Karpas-422 (cell line): Measurements from ENCODE around the gene ARAP2. TPM values are rescaled to one million over a fixed set of nuclear protein-coding genes. Genes with fewer than 3 reads are reported as not detected.
A peak's percentile ranks its signal among the peaks of the same experiment; 100 is the strongest.
"Not testable (repeated sequence)": the region's sequence is repeated elsewhere in the genome, so short reads cannot be mapped to it uniquely, and the experiment has no call there.

Experiments used
- DNase-seq: peaks from one replicate; pipeline ENCODE4 v3.0.0-alpha.2; 2015
- H2AFZ ChIP-seq: fragments of 200-600 bp; sonication (generic); 2 replicates; pipeline ENCODE4 v1.6.1; 2014; ENCODE audit warnings: antibody characterized with exemption, low read length, mixed read lengths
- H3K27ac ChIP-seq: fragments of 200-600 bp; sonication (generic); 2 replicates; pipeline ENCODE4 v1.5.1; 2014; ENCODE audit warnings: mild to moderate bottlenecking, low read length, moderate library complexity
- H3K27me3 ChIP-seq: fragments of 200-600 bp; sonication (generic); 2 replicates; pipeline ENCODE4 v1.6.1; 2014; ENCODE audit warnings: low read length, mixed read lengths
- H3K36me3 ChIP-seq: fragments of 200-600 bp; sonication (generic); 2 replicates; pipeline ENCODE4 v1.6.1; 2014; ENCODE audit warnings: low read length, mixed read lengths; ENCODE audit not compliant: insufficient read depth
- H3K4me1 ChIP-seq: fragments of 200-600 bp; sonication (generic); 2 replicates; pipeline ENCODE4 v1.6.1; 2014; ENCODE audit warnings: mild to moderate bottlenecking, low read length, mixed read lengths
- H3K4me2 ChIP-seq: fragments of 200-600 bp; sonication (generic); 2 replicates; pipeline ENCODE4 v1.6.1; 2014; ENCODE audit warnings: low read length, low read depth, mild to moderate bottlenecking; ENCODE audit not compliant: poor library complexity, severe bottlenecking
- H3K4me3 ChIP-seq: fragments of 200-600 bp; sonication (generic); 2 replicates; pipeline ENCODE4 v1.5.1; 2014; ENCODE audit warnings: mild to moderate bottlenecking, antibody characterized with exemption, low read length, mixed read lengths
- H3K79me2 ChIP-seq: fragments of 200-600 bp; sonication (generic); 2 replicates; pipeline ENCODE4 v1.6.1; 2014; ENCODE audit warnings: mild to moderate bottlenecking, low read length, mixed read lengths
- H3K9ac ChIP-seq: fragments of 200-600 bp; sonication (generic); 2 replicates; pipeline ENCODE4 v1.6.0; 2014; ENCODE audit warnings: low read length
- H3K9me2 ChIP-seq: fragments of 200-600 bp; sonication (generic), shearing (Covaris generic); replicated peaks from 2 replicates; pipeline ENCODE4 v1.6.0; 2014; ENCODE audit warnings: mild to moderate bottlenecking, low read length, moderate library complexity; ENCODE audit not compliant: insufficient read depth
- H3K9me3 ChIP-seq: fragments of 300-700, 200-600 bp; sonication (generic); 2 replicates; pipeline ENCODE4 v1.6.1; 2014; ENCODE audit warnings: low read length, mixed read lengths
- H4K20me1 ChIP-seq: fragments of 200-600 bp; sonication (generic); 2 replicates; pipeline ENCODE4 v1.6.1; 2014; ENCODE audit warnings: mild to moderate bottlenecking, antibody characterized with exemption, low read length, low read depth; ENCODE audit not compliant: insufficient read depth
- total RNA-seq: library from RNA; depleted of rRNA; stranded (reverse); fragments of >200 nt; shearing (Covaris generic); gene quantifications from 2 replicates; pipeline ENCODE4 v1.2.3, GENCODE V29; 2014; ENCODE audit warnings: low replicate concordance

The ARAP2 gene
- total RNA-seq, 1 experiment from 2014 or later = 4.7 TPM

- Histone ChIP-seq H2AFZ (no peak overlapping the region), H3K36me3 (no peaks in the 10 kb centered on the region), H3K27me3 (no peaks in the 10 kb centered on the region), H4K20me1 (no peaks in the 10 kb centered on the region), H3K9me3 (peaks cover 3% of the 10 kb centered on the region; the same call in 1 of the 2 replicates), H3K79me2 (no peaks in the 10 kb centered on the region), H3K4me1 (no peaks in the 10 kb centered on the region), H3K4me3 (no peak overlapping the region), H3K9ac (no peak overlapping the region), H3K9me2 (no peaks in the 10 kb centered on the region), H3K4me2 (no peak overlapping the region), H3K27ac (no peak overlapping the region)
- DNase-seq = no peak
Observed at GRCh38 chr4:36196145-36196913, 48.0 kb downstream of the ARAP2 start.

GRCh38 chr4:36192922-36193321, 51.4 kb downstream of the ARAP2 start:
- Histone ChIP-seq H3K4me1 (peaks cover 13% of the 10 kb centered on the region), H3K27me3 (no peaks in the 10 kb centered on the region), H3K27ac (no peak overlapping the region)

DNA sequence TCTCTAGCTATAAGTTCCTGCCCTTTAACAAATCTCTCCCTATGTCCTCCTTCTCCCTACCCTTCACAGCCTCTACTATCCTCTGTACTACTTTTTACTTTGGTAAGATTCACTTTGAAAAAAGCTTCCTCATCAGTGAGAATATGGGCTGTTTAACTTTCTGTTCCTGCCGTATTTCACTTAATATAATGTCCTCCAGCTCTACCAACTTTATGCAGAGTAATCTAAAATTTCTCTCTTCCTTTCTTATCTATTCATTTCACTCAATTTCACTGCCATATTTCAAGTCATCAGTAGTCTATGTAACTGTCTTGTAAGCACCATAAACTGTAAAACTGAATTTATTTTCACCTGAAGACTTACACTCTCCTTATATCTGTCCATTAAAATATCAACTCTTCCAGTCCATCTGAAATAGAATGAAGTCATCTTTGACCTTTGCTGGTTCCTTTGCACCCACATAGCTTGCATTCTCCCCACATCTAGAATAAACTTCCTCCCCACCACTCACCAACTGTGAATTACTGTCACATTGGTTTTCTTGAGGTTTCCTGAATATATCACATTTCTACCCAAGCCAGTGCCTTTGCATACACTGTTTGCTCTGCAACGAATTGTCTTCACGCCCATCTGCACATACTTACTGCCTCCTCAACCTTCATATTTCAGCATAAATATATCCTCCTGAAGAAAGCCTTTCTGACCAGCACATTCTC, 54.6 kb downstream of the ARAP2 start:
- Histone ChIP-seq H3K4me3 (no peak overlapping the region), H3K27me3 (no peaks in the 10 kb centered on the region), H3K9me3 (no peaks in the 10 kb centered on the region; the same call in 1 of the 2 replicates), H3K9me2 (no peaks in the 10 kb centered on the region), H3K36me3 (no peaks in the 10 kb centered on the region), H2AFZ (no peak overlapping the region), H4K20me1 (no peaks in the 10 kb centered on the region), H3K9ac (no peak overlapping the region), H3K4me2 (no peak overlapping the region), H3K79me2 (no peaks in the 10 kb centered on the region), H3K4me1 (peaks cover 13% of the 10 kb centered on the region), H3K27ac (peak overlapping the region; percentile 24; the same call in 1 of the 2 replicates)
- no peak for DNase-seq

More at GRCh38 chr4:36192922-36193321, 51.4 kb downstream of the ARAP2 start:
- Histone ChIP-seq H3K4me3 (no peak overlapping the region), H3K79me2 (no peaks in the 10 kb centered on the region), H3K9ac (no peak overlapping the region), H4K20me1 (no peaks in the 10 kb centered on the region), H3K4me2 (no peak overlapping the region), H3K9me2 (no peaks in the 10 kb centered on the region), H3K36me3 (no peaks in the 10 kb centered on the region), H3K9me3 (no peaks in the 10 kb centered on the region; the same call in 1 of the 2 replicates), H2AFZ (no peak overlapping the region)
- no peak for DNase-seq

DNA sequence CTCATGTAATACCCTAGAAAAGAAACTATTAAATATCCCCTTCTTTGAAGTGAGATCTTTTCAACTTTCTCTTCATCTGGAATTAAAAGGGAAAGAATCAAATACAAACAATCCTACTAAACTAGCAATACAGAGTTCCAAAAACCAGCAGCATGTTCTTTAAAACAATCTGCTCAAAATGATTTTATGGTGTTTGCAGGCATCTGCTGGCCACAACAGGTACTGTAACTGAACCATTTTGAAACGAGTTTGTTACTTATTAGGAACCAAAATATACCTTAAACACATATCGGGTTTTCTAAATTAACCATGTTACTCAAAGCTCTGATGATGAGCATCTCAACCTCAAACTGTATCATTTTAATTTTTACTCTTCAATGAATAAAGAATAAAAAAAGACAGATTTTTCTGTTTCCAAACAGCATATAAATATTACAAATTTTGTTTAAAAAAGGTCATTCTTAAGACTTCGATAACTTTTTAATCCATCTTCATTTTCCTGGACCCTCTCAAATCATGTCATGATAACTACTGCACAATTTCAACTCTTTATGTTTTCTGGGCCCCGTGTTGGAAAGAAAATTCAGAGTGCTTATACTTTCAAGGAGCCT, 56.5 kb downstream of the ARAP2 start:
- Histone ChIP-seq H3K27ac (no peak overlapping the region), H3K9ac (no peak overlapping the region), H3K4me1 (peaks cover 13% of the 10 kb centered on the region), H3K27me3 (no peaks in the 10 kb centered on the region), H2AFZ (no peak overlapping the region), H3K4me3 (no peak overlapping the region), H3K4me2 (no peak overlapping the region), H4K20me1 (no peaks in the 10 kb centered on the region), H3K79me2 (no peaks in the 10 kb centered on the region), H3K9me3 (no peaks in the 10 kb centered on the region), H3K9me2 (no peaks in the 10 kb centered on the region), H3K36me3 (no peaks in the 10 kb centered on the region)
- DNase-seq = peak; percentile 62

DNA sequence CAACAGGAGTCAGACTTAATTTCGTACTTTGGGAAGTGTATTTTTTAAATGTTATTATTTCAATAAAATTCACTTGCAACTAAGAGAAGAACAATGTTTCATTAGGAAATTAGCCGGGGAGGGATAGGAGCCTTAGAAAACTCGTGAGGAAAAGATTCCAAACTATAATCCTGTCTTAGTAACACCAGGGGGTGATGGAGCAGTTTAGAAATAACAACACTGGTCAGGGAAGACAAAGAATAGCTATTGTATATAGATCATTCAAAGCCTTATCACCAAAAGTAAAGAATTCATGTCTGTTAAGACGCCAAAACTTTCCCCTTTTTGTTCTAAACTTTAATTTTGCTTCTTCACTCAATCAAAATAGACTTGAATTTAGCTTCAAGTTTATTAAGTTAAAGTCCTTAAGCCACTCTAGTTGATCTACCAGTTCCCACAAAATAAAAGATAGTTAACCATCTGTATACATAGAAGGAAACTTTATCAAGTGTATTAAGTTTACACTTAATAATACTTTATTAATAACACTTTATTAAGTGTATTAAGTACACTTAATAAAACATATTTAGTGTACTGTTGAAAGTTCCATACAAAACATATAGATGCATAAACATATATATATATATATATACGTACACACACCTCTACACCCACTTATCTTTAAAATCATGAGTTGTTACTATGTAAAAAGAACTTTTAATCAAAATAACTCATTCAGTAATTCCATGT, 60.5 kb downstream of the ARAP2 start:
- Histone ChIP-seq H3K4me1 (no peaks in the 10 kb centered on the region), H3K9me2 (no peaks in the 10 kb centered on the region), H3K79me2 (no peaks in the 10 kb centered on the region), H3K4me2 (no peak overlapping the region), H4K20me1 (no peaks in the 10 kb centered on the region), H2AFZ (no peak overlapping the region), H3K9ac (no peak overlapping the region), H3K27ac (no peak overlapping the region), H3K9me3 (0 out of 2 replicates have a peak, but pooled peaks cover 6% of the 10 kb centered on the region), H3K4me3 (no peak overlapping the region), H3K27me3 (no peaks in the 10 kb centered on the region), H3K36me3 (no peaks in the 10 kb centered on the region)
- DNase-seq = no peak

GRCh38 chr4:36183232-36183631, 61.1 kb downstream of the ARAP2 start:
- DNase-seq = no peak
- Histone ChIP-seq H3K79me2 (no peaks in the 10 kb centered on the region), H3K27me3 (no peaks in the 10 kb centered on the region), H2AFZ (no peak overlapping the region), H3K9me3 (0 out of 2 replicates have a peak, but pooled peaks cover 6% of the 10 kb centered on the region), H4K20me1 (no peaks in the 10 kb centered on the region), H3K27ac (no peak overlapping the region), H3K4me3 (no peak overlapping the region), H3K9ac (no peak overlapping the region), H3K4me2 (no peak overlapping the region), H3K4me1 (no peaks in the 10 kb centered on the region), H3K36me3 (no peaks in the 10 kb centered on the region), H3K9me2 (no peaks in the 10 kb centered on the region)

DNA sequence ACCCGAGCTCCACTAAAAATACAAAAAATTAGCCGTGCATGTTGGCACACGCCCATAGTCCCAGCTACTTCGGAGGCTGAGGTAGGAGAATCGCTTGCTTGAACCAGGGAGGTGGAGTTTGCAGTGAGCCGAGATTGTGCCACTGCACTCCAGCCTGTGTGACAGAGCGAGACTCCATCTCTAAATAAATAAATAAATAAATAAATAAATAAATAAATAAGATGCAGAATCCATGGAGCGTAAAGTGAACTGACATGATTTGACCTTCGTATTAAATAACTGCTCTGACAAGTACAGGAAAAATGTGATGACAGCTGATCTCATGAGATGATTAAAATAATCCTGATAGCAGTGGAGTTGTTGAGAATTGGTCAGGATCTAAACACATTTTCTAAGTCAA, 62.0 kb downstream of the ARAP2 start:
- not testable (repeated sequence) for DNase-seq, H3K9me2 ChIP-seq, H3K9ac ChIP-seq, H3K27ac ChIP-seq, H3K27me3 ChIP-seq, H3K9me3 ChIP-seq, H3K4me3 ChIP-seq, H3K79me2 ChIP-seq, H3K4me1 ChIP-seq, H3K4me2 ChIP-seq, H2AFZ ChIP-seq, H4K20me1 ChIP-seq, H3K36me3 ChIP-seq
